ENCODE measurements around the gene MYCBP2.

GRCh38 chr13:77180011-77180410, 146.9 kb downstream of the MYCBP2 start:
- TF ChIP-seq CTCF (IDR thresholded peaks at IDR 0.05) (no peak), POLR2A (IDR thresholded peaks at IDR 0.05) (no peak)
